ENCODE measurements around the gene DCBLD1.
A peak's percentile ranks its signal among the peaks of the same experiment; 100 is the strongest.
"Not testable (repeated sequence)": the region's sequence is repeated elsewhere in the genome, so short reads cannot be mapped to it uniquely, and the experiment has no call there.

The DCBLD1 gene

GRCh38 chr6:117501722-117502121 lies 19.2 kb downstream of the DCBLD1 start:
- no peak for DNase-seq (ENCODE audit: low spot score)

GRCh38 chr6:117502580-117502979 lies 20.1 kb downstream of the DCBLD1 start:
- no peak for DNase-seq (ENCODE audit: low spot score)

- DNase-seq (ENCODE audit: low spot score), result no peak
These were observed 20.7 kb downstream of the DCBLD1 start for GRCh38 chr6:117503211-117503610.

GRCh38 chr6:117504478-117505144 lies 22.1 kb downstream of the DCBLD1 start:
- DNase-seq (ENCODE audit: low spot score), result no peak

GRCh38 chr6:117505311-117505710 lies 22.8 kb downstream of the DCBLD1 start:
- no peak for DNase-seq (ENCODE audit: low spot score)

- DNase-seq (ENCODE audit: low spot score), result no peak
These were observed 23.8 kb downstream of the DCBLD1 start for GRCh38 chr6:117506180-117506835.

- no peak for DNase-seq (ENCODE audit: low spot score)
These were observed 24.4 kb downstream of the DCBLD1 start for GRCh38 chr6:117506907-117507306.

- DNase-seq (ENCODE audit: low spot score), result no peak
These were observed 26.0 kb downstream of the DCBLD1 start for GRCh38 chr6:117508450-117508971.

- no peak for DNase-seq (ENCODE audit: low spot score)
These were observed 26.5 kb downstream of the DCBLD1 start for GRCh38 chr6:117509021-117509420.

- no peak for DNase-seq (ENCODE audit: low spot score)
These were observed 29.8 kb downstream of the DCBLD1 start for GRCh38 chr6:117512056-117512828.

GRCh38 chr6:117512987-117513573 lies 30.6 kb downstream of the DCBLD1 start:
- no peak for DNase-seq (ENCODE audit: low spot score)

- no peak for DNase-seq (ENCODE audit: low spot score)
These were observed 31.4 kb downstream of the DCBLD1 start for GRCh38 chr6:117513778-117514365.

- DNase-seq (ENCODE audit: low spot score), result no peak
These were observed 32.2 kb downstream of the DCBLD1 start for GRCh38 chr6:117514655-117515054.

- DNase-seq (ENCODE audit: low spot score), result peak; percentile 17
These were observed 32.9 kb downstream of the DCBLD1 start for GRCh38 chr6:117515326-117515725.

GRCh38 chr6:117517995-117518394 lies 35.5 kb downstream of the DCBLD1 start:
- not testable (repeated sequence) for DNase-seq (ENCODE audit: low spot score)

- no peak for DNase-seq (ENCODE audit: low spot score)
These were observed 36.4 kb downstream of the DCBLD1 start for GRCh38 chr6:117518870-117519269.

GRCh38 chr6:117520603-117521395 lies 38.3 kb downstream of the DCBLD1 start:
- DNase-seq (ENCODE audit: low spot score), result no peak

- no peak for DNase-seq (ENCODE audit: low spot score)
These were observed 39.5 kb downstream of the DCBLD1 start for GRCh38 chr6:117521791-117522502.

- DNase-seq (ENCODE audit: low spot score), result no peak
These were observed 43.1 kb downstream of the DCBLD1 start for GRCh38 chr6:117525607-117526006.

GRCh38 chr6:117530467-117531242 lies 48.2 kb downstream of the DCBLD1 start:
- DNase-seq (ENCODE audit: low spot score), result no peak

Data from HuH-7 (cell line).